Measurements from ENCODE around the gene MIOX. TPM values are rescaled to one million over a fixed set of nuclear protein-coding genes. Genes with fewer than 3 reads are reported as not detected.

Gene MIOX
- total RNA-seq, 1 experiment from 2014 or later: 0.39 TPM

GRCh38 chr22:50526834-50527801 lies 40.5 kb downstream of the MIOX start:
- no peak for DNase-seq (ENCODE audit: low read depth, low spot score)
- intact Hi-C loops (cut with micrococcal nuclease): no loop called here

DNA sequence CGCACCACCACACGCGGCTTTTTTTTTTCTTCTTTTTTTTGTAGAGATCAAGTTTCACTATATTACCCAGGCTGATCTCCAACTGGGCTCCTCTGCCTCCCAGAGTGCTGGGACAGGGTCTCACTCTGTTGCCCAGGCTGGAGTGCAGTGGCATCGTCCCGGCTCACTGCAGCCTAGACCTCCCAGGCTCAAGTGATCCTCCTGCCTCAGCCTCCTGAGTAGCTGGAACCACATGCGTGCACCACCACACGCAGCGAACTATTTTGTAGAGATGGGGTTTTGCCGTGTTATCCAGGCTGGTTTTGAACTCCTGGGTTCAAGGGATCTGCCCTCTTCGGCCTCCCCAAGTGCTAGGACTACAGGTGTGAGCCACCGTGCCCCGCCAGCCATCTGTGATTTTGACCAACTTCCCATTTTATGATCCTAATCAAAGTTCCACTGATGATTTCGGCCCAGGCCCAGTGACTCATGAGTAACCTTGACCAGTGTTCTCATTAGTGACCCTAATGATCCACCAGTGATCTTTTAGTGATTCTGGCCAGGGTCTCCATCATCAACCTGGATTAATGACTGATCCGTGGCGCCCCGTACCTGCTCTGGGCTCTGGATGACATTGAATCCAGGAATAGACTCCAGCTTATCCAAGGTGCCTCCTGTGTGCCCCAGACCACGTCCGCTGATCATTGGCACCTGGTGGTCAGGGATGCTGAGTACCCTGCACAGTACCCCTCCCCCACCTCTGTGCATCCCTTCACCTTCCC lies 41.4 kb downstream of the MIOX start:
- H3K4me3 ChIP-seq (replicated peaks in 1 of 2; ENCODE audit: low read depth in 1 of 2, low read length in 2 of 2): no peak overlapping the region
- no peak for DNase-seq (ENCODE audit: low read depth, low spot score)
- no peaks in the 10 kb centered on the region for H3K9me2 ChIP-seq (ENCODE audit: insufficient read depth)
- ChIA-PET POLR2A (interaction anchor here (0.8 to 1.2 kb wide), 2 partner anchors 20 to 35 kb away, joined by 3 read pairs; partner anchors contain the start of genes LMF2, NCAPH2 and SYCE3), RAD21 (ENCODE audit: low non-redundant PET in 1 of 2, low total read pairs in 2 of 2, uncharacterized antibody in 2 of 2, unreplicated experiment in 2 of 2) (interaction anchor here in 1 of 2 experiments (0.8 kb wide), 1 partner anchor 35 kb away, joined by 3 read pairs; no protein-coding TSS in a partner anchor), CTCF (no interaction called here)
- peak overlapping the region; percentile 100 for H3K27ac ChIP-seq (ENCODE audit: low read depth, low read length)
- H3K9me3 ChIP-seq (ENCODE audit: control insufficient read depth in 1 of 2, insufficient read depth in 1 of 2, low read depth in 1 of 2, low read length in 2 of 2): no peaks in the 10 kb centered on the region
- H3K27me3 ChIP-seq (ENCODE audit: insufficient read depth, low read length): no peaks in the 10 kb centered on the region
- no peaks in the 10 kb centered on the region for H4K20me1 ChIP-seq (ENCODE audit: insufficient read depth)
- no peak for ATAC-seq
- no peak overlapping the region for H3K4me2 ChIP-seq (ENCODE audit: low read length)
- BruUV-seq (replicated peaks): no TSS peak
- peaks cover 16 to 85% of the 10 kb centered on the region in 2 experiments; a peak in 3 of 4 replicates for H3K4me1 ChIP-seq (ENCODE audit: control insufficient read depth in 1 of 2, insufficient read depth in 2 of 2, low read length in 2 of 2)
- H3K9ac ChIP-seq (ENCODE audit: low read length): no peak overlapping the region
- no peak overlapping the region for H2AFZ ChIP-seq (ENCODE audit: low read depth, low read length, poor library complexity, severe bottlenecking)
- H3K79me2 ChIP-seq (ENCODE audit: insufficient read depth, low read length): peaks cover 26% of the 10 kb centered on the region
- H3K36me3 ChIP-seq (ENCODE audit: control insufficient read depth in 1 of 2, insufficient read depth in 2 of 2, low read length in 2 of 2): peaks cover 0 to 7% of the 10 kb centered on the region in 2 experiments; a peak in 2 of 4 replicates
- intact Hi-C loops (cut with micrococcal nuclease): no loop called here
- no peak for TF ChIP-seq ZFX (IDR thresholded peaks at IDR 0.05)
- no peak for TF ChIP-seq EZH2 (IDR thresholded peaks at IDR 0.05)
- TF ChIP-seq RAD21 (IDR thresholded peaks at IDR 0.05; ENCODE audit: low read depth): no peak
- TF ChIP-seq YY1 (IDR thresholded peaks at IDR 0.05; ENCODE audit: extremely low read depth, insufficient replicate concordance, low read depth, low read length): no peak
- TF ChIP-seq, protein P1, sequence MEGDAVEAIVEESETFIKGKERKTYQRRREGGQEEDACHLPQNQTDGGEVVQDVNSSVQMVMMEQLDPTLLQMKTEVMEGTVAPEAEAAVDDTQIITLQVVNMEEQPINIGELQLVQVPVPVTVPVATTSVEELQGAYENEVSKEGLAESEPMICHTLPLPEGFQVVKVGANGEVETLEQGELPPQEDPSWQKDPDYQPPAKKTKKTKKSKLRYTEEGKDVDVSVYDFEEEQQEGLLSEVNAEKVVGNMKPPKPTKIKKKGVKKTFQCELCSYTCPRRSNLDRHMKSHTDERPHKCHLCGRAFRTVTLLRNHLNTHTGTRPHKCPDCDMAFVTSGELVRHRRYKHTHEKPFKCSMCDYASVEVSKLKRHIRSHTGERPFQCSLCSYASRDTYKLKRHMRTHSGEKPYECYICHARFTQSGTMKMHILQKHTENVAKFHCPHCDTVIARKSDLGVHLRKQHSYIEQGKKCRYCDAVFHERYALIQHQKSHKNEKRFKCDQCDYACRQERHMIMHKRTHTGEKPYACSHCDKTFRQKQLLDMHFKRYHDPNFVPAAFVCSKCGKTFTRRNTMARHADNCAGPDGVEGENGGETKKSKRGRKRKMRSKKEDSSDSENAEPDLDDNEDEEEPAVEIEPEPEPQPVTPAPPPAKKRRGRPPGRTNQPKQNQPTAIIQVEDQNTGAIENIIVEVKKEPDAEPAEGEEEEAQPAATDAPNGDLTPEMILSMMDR (IDR thresholded peaks at IDR 0.05 in 2 of 3, conservative IDR thresholded peaks at IDR 0.05 in 1 of 3; ENCODE audit: borderline replicate concordance in 1 of 3, insufficient read depth in 1 of 3, low read depth in 2 of 3, low read length in 2 of 3): no peak
- TF ChIP-seq FOSL1 (IDR thresholded peaks at IDR 0.05; ENCODE audit: low read depth): no peak
- TF ChIP-seq CBX3 (IDR thresholded peaks at IDR 0.05; ENCODE audit: low read depth): no peak
- TF ChIP-seq ZBTB33 (IDR thresholded peaks at IDR 0.05; ENCODE audit: extremely low read depth, insufficient replicate concordance, low read length): no peak
- no peak; the same call in 1 of the 2 replicates for TF ChIP-seq POLR2AphosphoS5 (IDR thresholded peaks at IDR 0.05; ENCODE audit: low read depth, low read length)

More at GRCh38 chr22:50526834-50527801, 40.5 kb downstream of the MIOX start:
- ChIA-PET RAD21 (ENCODE audit: low non-redundant PET in 1 of 2, low total read pairs in 2 of 2, uncharacterized antibody in 2 of 2, unreplicated experiment in 2 of 2) (interaction anchor here in 1 of 2 experiments (0.8 kb wide), 1 partner anchor 36 kb away, joined by 3 read pairs; no protein-coding TSS in a partner anchor), CTCF (no interaction called here), POLR2A (interaction anchor here (1.1 to 2.1 kb wide), 3 partner anchors 9 to 36 kb away, joined by 3 to 8 read pairs (median 4); partner anchors contain the start of genes LMF2, NCAPH2 and SYCE3)
- Histone ChIP-seq H3K4me2 (ENCODE audit: low read length) (peak overlapping the region; percentile 99), H3K9ac (ENCODE audit: low read length) (peak overlapping the region; percentile 93), H4K20me1 (ENCODE audit: insufficient read depth) (no peaks in the 10 kb centered on the region), H3K27me3 (ENCODE audit: insufficient read depth, low read length) (no peaks in the 10 kb centered on the region), H3K9me3 (ENCODE audit: control insufficient read depth in 1 of 2, insufficient read depth in 1 of 2, low read depth in 1 of 2, low read length in 2 of 2) (no peaks in the 10 kb centered on the region), H3K4me3 (replicated peaks in 1 of 2; ENCODE audit: low read depth in 1 of 2, low read length in 2 of 2) (peak overlapping the region; percentile 78 to 85), H3K79me2 (ENCODE audit: insufficient read depth, low read length) (peaks cover 30% of the 10 kb centered on the region), H2AFZ (ENCODE audit: low read depth, low read length, poor library complexity, severe bottlenecking) (no peak overlapping the region), H3K4me1 (ENCODE audit: control insufficient read depth in 1 of 2, insufficient read depth in 2 of 2, low read length in 2 of 2) (peaks cover 13 to 79% of the 10 kb centered on the region in 2 experiments; a peak in 3 of 4 replicates), H3K9me2 (ENCODE audit: insufficient read depth) (no peaks in the 10 kb centered on the region), H3K36me3 (ENCODE audit: control insufficient read depth in 1 of 2, insufficient read depth in 2 of 2, low read length in 2 of 2) (peaks cover 0 to 11% of the 10 kb centered on the region in 2 experiments; a peak in 2 of 4 replicates), H3K27ac (ENCODE audit: low read depth, low read length) (peak overlapping the region; percentile 100)
- ATAC-seq: peak; percentile 28
- no TSS peak for BruUV-seq (replicated peaks)
- peak; percentile 62 for TF ChIP-seq POLR2AphosphoS5 (IDR thresholded peaks at IDR 0.05; ENCODE audit: low read depth, low read length)
- TF ChIP-seq SP1 (IDR thresholded peaks at IDR 0.05; ENCODE audit: low read depth): no peak
- 0 out of 2 replicates have a peak, but pooled peaks have one; percentile 19 for TF ChIP-seq ZFX (IDR thresholded peaks at IDR 0.05)
- peak; percentile 94 for TF ChIP-seq POLR2A (IDR thresholded peaks at IDR 0.05; ENCODE audit: borderline replicate concordance, extremely low read depth, insufficient read depth, insufficient read length)
